PC-9 (cell line): ENCODE measurements around the gene VAT1L.

Experiments used
- CTCF ChIP-seq: fragments of 200-600 bp; sonication (generic); conservative IDR thresholded peaks from 2 replicates; pipeline ENCODE4 v1.6.1; 2017; ENCODE audit warnings: mixed run types, antibody characterized with exemption, mild to moderate bottlenecking, moderate library complexity
- EZH2 ChIP-seq: fragments of 200-600 bp; sonication (generic); IDR thresholded peaks from 2 replicates; pipeline ENCODE4 v1.8.0; 2017; ENCODE audit warnings: antibody characterized with exemption, low read depth

GRCh38 chr16:77949445-77949844, 161.1 kb downstream of the VAT1L start:
- no peak for TF ChIP-seq CTCF
- no peak for TF ChIP-seq EZH2
